AG08395 (cell line): ENCODE results near the gene THOC7.

ENCODE experiments used
- DNase-seq: peaks from one replicate; pipeline ENCODE4 v3.0.0; 2012; ENCODE audit warnings: mixed read lengths, low spot score

The THOC7 gene

GRCh38 chr3:63845215-63845614 is 18.4 kb downstream of the THOC7 start:
- no peak for DNase-seq

GRCh38 chr3:63842127-63842526 is 21.5 kb downstream of the THOC7 start:
- no peak for DNase-seq

- DNase-seq: no peak
Observed at GRCh38 chr3:63841704-63842103, 21.9 kb downstream of the THOC7 start.

GRCh38 chr3:63832395-63832794 is 31.2 kb downstream of the THOC7 start:
- no peak for DNase-seq

GRCh38 chr3:63830526-63830925 is 33.1 kb downstream of the THOC7 start:
- DNase-seq: no peak

- no peak for DNase-seq
Observed at GRCh38 chr3:63824309-63824708, 39.3 kb downstream of the THOC7 start.

GRCh38 chr3:63819151-63819398 is 44.5 kb downstream of the THOC7 start, which contains the start of gene C3orf49:
TSS of gene C3orf49 (plus strand) at chr3:63819299. CDS start at chr3:63819472, 173 bp downstream.
- no peak for DNase-seq

- DNase-seq: peak; percentile 72
Observed at GRCh38 chr3:63818282-63819150, 45.1 kb downstream of the THOC7 start.

- no peak for DNase-seq
Observed at GRCh38 chr3:63817225-63817624, 46.4 kb downstream of the THOC7 start.

GRCh38 chr3:63814237-63814636 is 49.4 kb downstream of the THOC7 start:
- DNase-seq: no peak

- DNase-seq: no peak
Observed at GRCh38 chr3:63809607-63810006, 54.0 kb downstream of the THOC7 start.

- DNase-seq: no peak
Observed at GRCh38 chr3:63808633-63809032, 55.0 kb downstream of the THOC7 start.

GRCh38 chr3:63807961-63808565 is 55.5 kb downstream of the THOC7 start:
- no peak for DNase-seq

GRCh38 chr3:63803911-63804310 is 59.7 kb downstream of the THOC7 start:
- no peak for DNase-seq

GRCh38 chr3:63800097-63800496 is 63.5 kb downstream of the THOC7 start:
- no peak for DNase-seq

- no peak for DNase-seq
Observed at GRCh38 chr3:63798949-63799348, 64.7 kb downstream of the THOC7 start.

GRCh38 chr3:63798544-63798943 is 65.1 kb downstream of the THOC7 start:
- DNase-seq: no peak

- no peak for DNase-seq
Observed at GRCh38 chr3:63795438-63795837, 68.2 kb downstream of the THOC7 start.

GRCh38 chr3:63791974-63792373 is 71.6 kb downstream of the THOC7 start:
- peak; percentile 77 for DNase-seq
